ENCODE measurements around the gene TELO2.

The TELO2 gene

DNA sequence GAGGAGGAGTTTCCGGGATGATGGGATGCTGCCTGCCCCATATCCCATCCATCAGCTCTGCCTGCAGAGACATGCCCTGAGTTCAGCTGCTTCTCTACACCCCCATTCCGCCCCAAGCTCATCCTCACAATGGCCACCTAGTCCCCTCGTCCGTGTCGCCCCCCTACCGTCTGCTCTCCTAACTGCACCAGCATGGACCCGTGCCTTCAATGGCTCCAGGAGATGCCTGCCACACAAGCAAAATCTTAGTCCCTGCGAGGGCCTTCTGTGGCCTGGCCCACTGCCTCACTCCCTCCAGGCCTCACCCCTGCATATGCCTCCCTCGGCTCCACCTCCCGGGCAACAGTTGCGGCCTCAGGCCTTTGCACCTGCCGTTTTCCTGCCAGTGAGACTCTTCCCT is 1.8 kb upstream of the TELO2 start:
- ChIA-PET CTCF (interaction anchor here (0.6 to 1.4 kb wide), 2 partner anchors 122 to 472 kb away, joined by 3 to 4 read pairs; no protein-coding TSS in a partner anchor), POLR2A (no interaction called here)
- Histone ChIP-seq H3K9me3 (ENCODE audit: control insufficient read depth, insufficient read depth, low read depth, low read length) (no peaks in the 10 kb centered on the region), H3K36me3 (ENCODE audit: control insufficient read depth in 2 of 2, insufficient read depth in 1 of 2, low read length in 2 of 2) (peaks cover 0 to 22% of the 10 kb centered on the region in 2 experiments; a peak in 2 of 3 replicates), H3K4me1 (ENCODE audit: control insufficient read depth, insufficient read depth, low read length) (0 out of 2 replicates have a peak, but pooled peaks cover 2% of the 10 kb centered on the region), H3K4me3 (ENCODE audit: low read depth, low read length) (no peak overlapping the region), H3K27ac (ENCODE audit: extremely low read depth, low read depth, low read length) (no peak overlapping the region)
- TF ChIP-seq SALL2 (tag by site-specific recombination; IDR thresholded peaks at IDR 0.05; ENCODE audit: borderline replicate concordance) (no peak), ZNF623 (tag by site-specific recombination; IDR thresholded peaks at IDR 0.05) (peak; percentile 33; the same call in 1 of the 2 replicates)

DNA sequence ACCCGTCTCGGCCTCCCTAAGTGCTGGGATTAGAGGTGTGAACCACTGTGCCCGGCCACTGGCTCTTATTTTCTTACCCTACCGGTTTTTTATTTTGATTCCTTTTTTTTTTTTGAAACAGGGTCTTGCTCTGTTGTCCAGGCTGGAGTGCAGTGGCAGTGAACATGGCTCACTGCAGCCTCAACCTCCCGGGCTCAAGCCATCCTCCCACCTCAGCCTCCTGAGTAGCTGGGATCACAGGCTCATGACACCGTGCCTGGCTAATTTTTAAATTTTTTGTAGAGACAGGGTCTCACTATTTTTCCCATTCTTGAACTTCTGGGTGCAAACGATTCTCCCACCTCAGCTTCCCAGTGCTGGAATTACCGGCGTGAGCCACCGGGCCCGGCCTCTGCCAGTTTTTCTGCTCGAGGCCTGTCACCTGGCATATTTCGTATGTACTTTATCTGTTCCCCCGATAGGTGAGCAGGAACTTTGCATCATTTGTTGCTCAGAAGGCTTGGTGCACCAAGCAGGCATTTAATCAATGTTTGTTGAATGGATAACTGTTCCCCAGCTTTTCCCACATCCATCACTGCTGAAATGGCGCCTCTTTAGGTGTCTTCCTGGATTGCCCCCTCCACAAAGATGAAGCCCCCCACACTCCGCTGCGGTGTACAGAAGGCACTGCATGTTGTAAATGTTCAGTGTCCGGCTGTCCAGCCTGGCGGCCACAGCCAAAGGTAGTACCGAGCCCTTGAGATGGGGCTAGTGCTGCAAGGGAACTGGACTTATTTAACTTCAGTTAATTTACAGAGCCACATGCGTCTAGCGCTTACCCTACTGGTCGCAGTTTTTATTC is 858 bp upstream of the TELO2 start:
- ChIA-PET CTCF (interaction anchor here (0.5 to 1.4 kb wide), 2 partner anchors 24 to 123 kb away, joined by 4 to 6 read pairs; no protein-coding TSS in a partner anchor), POLR2A (interaction anchor here (0.5 to 0.7 kb wide), 4 partner anchors 11 to 215 kb away, joined by 3 to 6 read pairs (median 3); partner anchors contain the start of gene MAPK8IP3)
- no peaks in the 10 kb centered on the region for H3K9me3 ChIP-seq (ENCODE audit: control insufficient read depth, insufficient read depth, low read depth, low read length)
- H3K27ac ChIP-seq (ENCODE audit: extremely low read depth, low read depth, low read length) = peak overlapping the region; percentile 45; the same call in 1 of the 2 replicates
- no peak overlapping the region for H3K4me3 ChIP-seq (ENCODE audit: low read depth, low read length)
- peaks cover 0 to 32% of the 10 kb centered on the region in 2 experiments; a peak in 2 of 3 replicates for H3K36me3 ChIP-seq (ENCODE audit: control insufficient read depth in 2 of 2, insufficient read depth in 1 of 2, low read length in 2 of 2)
- TF ChIP-seq ZNF175 (tag by site-specific recombination; IDR thresholded peaks at IDR 0.05) (no peak), ZNF146 (tag by site-specific recombination; IDR thresholded peaks at IDR 0.05) (no peak), ZNF121 (tag by site-specific recombination; IDR thresholded peaks at IDR 0.05) (peak; percentile 67; the same call in 1 of the 2 replicates), ZNF549 (tag by site-specific recombination; IDR thresholded peaks at IDR 0.05) (no peak), ZNF335 (tag by site-specific recombination; conservative IDR thresholded peaks at IDR 0.05) (no peak), ZNF785 (tag by site-specific recombination; IDR thresholded peaks at IDR 0.05) (no peak)
- TF ChIP-seq, protein P1, sequence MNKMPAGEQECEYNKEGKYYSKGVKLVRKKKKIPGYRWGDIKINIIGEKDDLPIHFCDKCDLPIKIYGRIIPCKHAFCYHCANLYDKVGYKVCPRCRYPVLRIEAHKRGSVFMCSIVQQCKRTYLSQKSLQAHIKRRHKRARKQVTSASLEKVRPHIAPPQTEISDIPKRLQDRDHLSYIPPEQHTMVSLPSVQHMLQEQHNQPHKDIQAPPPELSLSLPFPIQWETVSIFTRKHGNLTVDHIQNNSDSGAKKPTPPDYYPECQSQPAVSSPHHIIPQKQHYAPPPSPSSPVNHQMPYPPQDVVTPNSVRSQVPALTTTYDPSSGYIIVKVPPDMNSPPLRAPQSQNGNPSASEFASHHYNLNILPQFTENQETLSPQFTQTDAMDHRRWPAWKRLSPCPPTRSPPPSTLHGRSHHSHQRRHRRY (tag by site-specific recombination; IDR thresholded peaks at IDR 0.05) = no peak
- TF ChIP-seq, protein P2, sequence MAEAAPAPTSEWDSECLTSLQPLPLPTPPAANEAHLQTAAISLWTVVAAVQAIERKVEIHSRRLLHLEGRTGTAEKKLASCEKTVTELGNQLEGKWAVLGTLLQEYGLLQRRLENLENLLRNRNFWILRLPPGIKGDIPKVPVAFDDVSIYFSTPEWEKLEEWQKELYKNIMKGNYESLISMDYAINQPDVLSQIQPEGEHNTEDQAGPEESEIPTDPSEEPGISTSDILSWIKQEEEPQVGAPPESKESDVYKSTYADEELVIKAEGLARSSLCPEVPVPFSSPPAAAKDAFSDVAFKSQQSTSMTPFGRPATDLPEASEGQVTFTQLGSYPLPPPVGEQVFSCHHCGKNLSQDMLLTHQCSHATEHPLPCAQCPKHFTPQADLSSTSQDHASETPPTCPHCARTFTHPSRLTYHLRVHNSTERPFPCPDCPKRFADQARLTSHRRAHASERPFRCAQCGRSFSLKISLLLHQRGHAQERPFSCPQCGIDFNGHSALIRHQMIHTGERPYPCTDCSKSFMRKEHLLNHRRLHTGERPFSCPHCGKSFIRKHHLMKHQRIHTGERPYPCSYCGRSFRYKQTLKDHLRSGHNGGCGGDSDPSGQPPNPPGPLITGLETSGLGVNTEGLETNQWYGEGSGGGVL (tag by site-specific recombination; IDR thresholded peaks at IDR 0.05) = no peak
- 0 out of 2 replicates have a peak, but pooled peaks cover 2% of the 10 kb centered on the region for H3K4me1 ChIP-seq (ENCODE audit: control insufficient read depth, insufficient read depth, low read length)

DNA sequence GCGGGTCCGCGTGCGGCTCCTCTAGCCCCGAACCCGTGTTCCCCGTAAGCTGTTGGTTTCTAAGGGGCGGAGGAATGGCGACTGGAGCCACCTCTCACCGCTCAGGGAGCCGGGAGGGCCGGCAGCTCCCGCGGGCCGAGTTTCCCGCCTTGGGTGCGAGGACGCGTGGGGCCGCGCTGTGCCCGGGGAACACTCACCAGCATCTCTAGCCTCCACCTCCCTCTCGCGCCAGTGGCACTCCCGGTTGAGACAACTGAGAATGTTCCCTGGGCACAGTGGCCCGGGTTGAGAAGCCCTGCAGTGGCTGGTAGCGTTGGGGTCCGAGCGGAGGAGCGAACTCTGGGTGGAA is 560 bp downstream of the TELO2 start:
- no peaks in the 10 kb centered on the region for H3K9me3 ChIP-seq (ENCODE audit: control insufficient read depth, insufficient read depth, low read depth, low read length)
- H3K4me3 ChIP-seq (ENCODE audit: low read depth, low read length) = peak overlapping the region; percentile 77
- peak overlapping the region; percentile 73; the same call in 1 of the 2 replicates for H3K27ac ChIP-seq (ENCODE audit: extremely low read depth, low read depth, low read length)
- H3K4me1 ChIP-seq (ENCODE audit: control insufficient read depth, insufficient read depth, low read length) = 0 out of 2 replicates have a peak, but pooled peaks cover 2% of the 10 kb centered on the region
- POLR2A ChIA-PET = interaction anchor here (1.3 kb wide), 1 partner anchor 151 kb away, joined by 4 read pairs; no protein-coding TSS in a partner anchor
- peaks cover 7 to 44% of the 10 kb centered on the region in 2 experiments; a peak in 2 of 3 replicates for H3K36me3 ChIP-seq (ENCODE audit: control insufficient read depth in 2 of 2, insufficient read depth in 1 of 2, low read length in 2 of 2)
- CTCF ChIA-PET = no interaction called here
- peak; percentile 29; the same call in 1 of the 2 replicates for TF ChIP-seq SP2 (tag by site-specific recombination; IDR thresholded peaks at IDR 0.05)
- TF ChIP-seq EGR2 (tag by site-specific recombination; IDR thresholded peaks at IDR 0.05; ENCODE audit: low read depth) = no peak
- peak; percentile 38 for TF ChIP-seq ZNF335 (tag by site-specific recombination; conservative IDR thresholded peaks at IDR 0.05)
- TF ChIP-seq ZBTB20 (tag by site-specific recombination; IDR thresholded peaks at IDR 0.05) = peak; percentile 53; the same call in 1 of the 2 replicates
- TF ChIP-seq ZNF341 (tag by site-specific recombination; IDR thresholded peaks at IDR 0.05; ENCODE audit: low read depth) = peak; percentile 32
- TF ChIP-seq ZNF146 (tag by site-specific recombination; IDR thresholded peaks at IDR 0.05) = peak; percentile 5; the same call in 1 of the 2 replicates
- TF ChIP-seq, protein P3, sequence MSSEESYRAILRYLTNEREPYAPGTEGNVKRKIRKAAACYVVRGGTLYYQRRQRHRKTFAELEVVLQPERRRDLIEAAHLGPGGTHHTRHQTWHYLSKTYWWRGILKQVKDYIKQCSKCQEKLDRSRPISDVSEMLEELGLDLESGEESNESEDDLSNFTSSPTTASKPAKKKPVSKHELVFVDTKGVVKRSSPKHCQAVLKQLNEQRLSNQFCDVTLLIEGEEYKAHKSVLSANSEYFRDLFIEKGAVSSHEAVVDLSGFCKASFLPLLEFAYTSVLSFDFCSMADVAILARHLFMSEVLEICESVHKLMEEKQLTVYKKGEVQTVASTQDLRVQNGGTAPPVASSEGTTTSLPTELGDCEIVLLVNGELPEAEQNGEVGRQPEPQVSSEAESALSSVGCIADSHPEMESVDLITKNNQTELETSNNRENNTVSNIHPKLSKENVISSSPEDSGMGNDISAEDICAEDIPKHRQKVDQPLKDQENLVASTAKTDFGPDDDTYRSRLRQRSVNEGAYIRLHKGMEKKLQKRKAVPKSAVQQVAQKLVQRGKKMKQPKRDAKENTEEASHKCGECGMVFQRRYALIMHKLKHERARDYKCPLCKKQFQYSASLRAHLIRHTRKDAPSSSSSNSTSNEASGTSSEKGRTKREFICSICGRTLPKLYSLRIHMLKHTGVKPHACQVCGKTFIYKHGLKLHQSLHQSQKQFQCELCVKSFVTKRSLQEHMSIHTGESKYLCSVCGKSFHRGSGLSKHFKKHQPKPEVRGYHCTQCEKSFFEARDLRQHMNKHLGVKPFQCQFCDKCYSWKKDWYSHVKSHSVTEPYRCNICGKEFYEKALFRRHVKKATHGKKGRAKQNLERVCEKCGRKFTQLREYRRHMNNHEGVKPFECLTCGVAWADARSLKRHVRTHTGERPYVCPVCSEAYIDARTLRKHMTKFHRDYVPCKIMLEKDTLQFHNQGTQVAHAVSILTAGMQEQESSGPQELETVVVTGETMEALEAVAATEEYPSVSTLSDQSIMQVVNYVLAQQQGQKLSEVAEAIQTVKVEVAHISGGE (tag by site-specific recombination; conservative IDR thresholded peaks at IDR 0.05; ENCODE audit: low read depth) = no peak
- 0 out of 2 replicates have a peak, but pooled peaks have one; percentile 12 for TF ChIP-seq ZNF76 (tag by site-specific recombination; IDR thresholded peaks at IDR 0.05; ENCODE audit: borderline replicate concordance, low read depth)
- 0 out of 2 replicates have a peak, but pooled peaks have one; percentile 25 for TF ChIP-seq GLIS2 (tag by site-specific recombination; IDR thresholded peaks at IDR 0.05)
- TF ChIP-seq, protein P4, sequence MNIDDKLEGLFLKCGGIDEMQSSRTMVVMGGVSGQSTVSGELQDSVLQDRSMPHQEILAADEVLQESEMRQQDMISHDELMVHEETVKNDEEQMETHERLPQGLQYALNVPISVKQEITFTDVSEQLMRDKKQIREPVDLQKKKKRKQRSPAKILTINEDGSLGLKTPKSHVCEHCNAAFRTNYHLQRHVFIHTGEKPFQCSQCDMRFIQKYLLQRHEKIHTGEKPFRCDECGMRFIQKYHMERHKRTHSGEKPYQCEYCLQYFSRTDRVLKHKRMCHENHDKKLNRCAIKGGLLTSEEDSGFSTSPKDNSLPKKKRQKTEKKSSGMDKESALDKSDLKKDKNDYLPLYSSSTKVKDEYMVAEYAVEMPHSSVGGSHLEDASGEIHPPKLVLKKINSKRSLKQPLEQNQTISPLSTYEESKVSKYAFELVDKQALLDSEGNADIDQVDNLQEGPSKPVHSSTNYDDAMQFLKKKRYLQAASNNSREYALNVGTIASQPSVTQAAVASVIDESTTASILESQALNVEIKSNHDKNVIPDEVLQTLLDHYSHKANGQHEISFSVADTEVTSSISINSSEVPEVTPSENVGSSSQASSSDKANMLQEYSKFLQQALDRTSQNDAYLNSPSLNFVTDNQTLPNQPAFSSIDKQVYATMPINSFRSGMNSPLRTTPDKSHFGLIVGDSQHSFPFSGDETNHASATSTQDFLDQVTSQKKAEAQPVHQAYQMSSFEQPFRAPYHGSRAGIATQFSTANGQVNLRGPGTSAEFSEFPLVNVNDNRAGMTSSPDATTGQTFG (tag by site-specific recombination; IDR thresholded peaks at IDR 0.05; ENCODE audit: borderline replicate concordance) = no peak
